CD4-positive, alpha-beta T cell (primary cell): ENCODE data around the gene NLRP8. TPM values are rescaled to one million over a fixed set of nuclear protein-coding genes. Genes with fewer than 3 reads are reported as not detected.
"Not testable (repeated sequence)": the region's sequence is repeated elsewhere in the genome, so short reads cannot be mapped to it uniquely, and the experiment has no call there.

Experiments used
- ATAC-seq: fragments of 200-7000 bp; cut with Tn5 transposase; one replicate; pipeline ENCODE4 v1.10.0; 2022; ENCODE audit warnings: mild to moderate bottlenecking; ENCODE audit not compliant: poor library complexity
- CTCF ChIA-PET: fragments of 350-600 bp; sonication (Branson Sonifier 250); formaldehyde crosslinking; loops from one replicate; lab custom pipeline; 2021; ENCODE audit warnings: antibody characterized with exemption, inconsistent platforms; lab: Charles Lee
- POLR2A ChIA-PET: fragments of 350-600 bp; sonication (Branson Sonifier 250); formaldehyde crosslinking; loops from one replicate; lab custom pipeline; 2021; ENCODE audit warnings: antibody characterized with exemption, inconsistent platforms; lab: Charles Lee
- DNase-seq, 14 experiments: peaks; one replicate each; pipeline ENCODE4 v3.0.0-alpha.2; 2013 to 2020; ENCODE audit warnings: mixed read lengths in 2 of 14
- H3K27ac ChIP-seq, 2 donors: one replicate each; pipeline versions ENCODE4 v1.5.1 to v1.7.0; 2013; ENCODE audit warnings: low read length in 2 of 2, low read depth in 1 of 2, mild to moderate bottlenecking in 1 of 2
- H3K27me3 ChIP-seq, 2 experiments: 1 replicate in 1 of 2; 2 replicates in 1 of 2; pipeline versions ENCODE4 v1.6.1 to v1.7.0; 2013; ENCODE audit warnings: low read length in 2 of 2, control low read depth in 1 of 2, mild to moderate bottlenecking in 1 of 2, moderate library complexity in 1 of 2; ENCODE audit not compliant: insufficient read depth in 2 of 2, control insufficient read depth in 1 of 2
- H3K36me3 ChIP-seq: one replicate; pipeline ENCODE4 v1.6.1; 2013; ENCODE audit warnings: low read length, control low read depth; ENCODE audit not compliant: insufficient read depth
- H3K4me1 ChIP-seq: one replicate; pipeline ENCODE4 v1.6.1; 2013; ENCODE audit warnings: low read length, control low read depth; ENCODE audit not compliant: insufficient read depth
- H3K4me3 ChIP-seq: one replicate; pipeline ENCODE4 v1.5.1; 2013; ENCODE audit warnings: mild to moderate bottlenecking, low read length, moderate library complexity
- H3K9me3 ChIP-seq, 2 experiments: 1 replicate in 1 of 2; 2 replicates in 1 of 2; pipeline versions ENCODE4 v1.6.1 to v1.7.0; 2013; ENCODE audit warnings: low read length in 2 of 2, mild to moderate bottlenecking in 2 of 2, control low read depth in 1 of 2, moderate library complexity in 1 of 2; ENCODE audit not compliant: control insufficient read depth in 1 of 2, insufficient read depth in 1 of 2
- H3K27ac Mint-ChIP-seq: one replicate; pipeline ENCODE4 v1.8.0; 2020; ENCODE audit warnings: mixed read lengths
- H3K27me3 Mint-ChIP-seq: one replicate; pipeline ENCODE4 v1.8.0; 2021; ENCODE audit warnings: mixed read lengths
- H3K36me3 Mint-ChIP-seq: one replicate; pipeline ENCODE4 v1.8.0; 2021; ENCODE audit warnings: low read depth, mixed read lengths
- H3K4me1 Mint-ChIP-seq: one replicate; pipeline ENCODE4 v1.8.0; 2021; ENCODE audit warnings: low read depth, mixed read lengths
- H3K4me3 Mint-ChIP-seq: one replicate; pipeline ENCODE4 v1.8.0; 2020; ENCODE audit warnings: mild to moderate bottlenecking, mixed read lengths
- H3K9me3 Mint-ChIP-seq: one replicate; pipeline ENCODE4 v1.8.0; 2020; ENCODE audit warnings: mixed read lengths
- intact Hi-C, 2 experiments: fragments of 100-400 bp; cut with DNase I in 1 of 2; cut with micrococcal nuclease in 1 of 2; formaldehyde crosslinking; loops; one replicate each; pipeline versions ENCODE4 v1.15.1 to v1.9.0; 2023 to 2025; cut with DNase I, micrococcal nuclease
- total RNA-seq, 174 experiments: library from RNA in 2 of 174; stranded (reverse) in 2 of 174; gene quantifications; one replicate each; pipeline ENCODE4 v1.2.3 and lab custom pipeline; 2021 to 2026
- TF ChIP-seq, protein P1 (sequence below): fragments of 200-600 bp; IDR thresholded peaks from one replicate; pipeline ENCODE4 v1.8.0; 2022; ENCODE audit warnings: antibody characterized with exemption, mild to moderate bottlenecking

The NLRP8 gene
- total RNA-seq, 2 experiments from 2014 or later = not detected

DNA sequence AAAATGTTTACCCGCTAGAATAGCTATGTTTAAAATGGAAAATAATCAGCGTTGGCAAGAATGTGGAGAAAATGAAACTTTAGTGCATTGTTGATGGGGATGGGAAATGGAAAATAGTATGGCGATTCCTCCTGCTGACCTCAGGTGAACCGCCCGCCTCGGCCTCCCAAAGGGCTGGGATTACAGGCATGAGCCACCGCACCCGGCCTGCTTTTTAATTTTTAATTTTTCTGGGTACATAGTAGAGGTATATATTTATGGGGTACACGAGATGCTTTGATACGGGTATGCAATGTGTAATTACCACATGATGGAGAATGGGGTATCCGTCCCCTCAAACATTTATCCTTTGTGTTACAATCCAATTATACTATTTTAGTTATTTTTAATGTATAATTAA, 7.3 kb upstream of the NLRP8 start:
- H3K4me3 ChIP-seq = no peak overlapping the region
- intact Hi-C loops = no loop called here
- H3K36me3 ChIP-seq = no peaks in the 10 kb centered on the region
- H3K27me3 Mint-ChIP-seq = no peaks in the 10 kb centered on the region
- no peaks in the 10 kb centered on the region for H3K27me3 ChIP-seq
- DNase-seq = no peak
- TF ChIP-seq, protein P1, sequence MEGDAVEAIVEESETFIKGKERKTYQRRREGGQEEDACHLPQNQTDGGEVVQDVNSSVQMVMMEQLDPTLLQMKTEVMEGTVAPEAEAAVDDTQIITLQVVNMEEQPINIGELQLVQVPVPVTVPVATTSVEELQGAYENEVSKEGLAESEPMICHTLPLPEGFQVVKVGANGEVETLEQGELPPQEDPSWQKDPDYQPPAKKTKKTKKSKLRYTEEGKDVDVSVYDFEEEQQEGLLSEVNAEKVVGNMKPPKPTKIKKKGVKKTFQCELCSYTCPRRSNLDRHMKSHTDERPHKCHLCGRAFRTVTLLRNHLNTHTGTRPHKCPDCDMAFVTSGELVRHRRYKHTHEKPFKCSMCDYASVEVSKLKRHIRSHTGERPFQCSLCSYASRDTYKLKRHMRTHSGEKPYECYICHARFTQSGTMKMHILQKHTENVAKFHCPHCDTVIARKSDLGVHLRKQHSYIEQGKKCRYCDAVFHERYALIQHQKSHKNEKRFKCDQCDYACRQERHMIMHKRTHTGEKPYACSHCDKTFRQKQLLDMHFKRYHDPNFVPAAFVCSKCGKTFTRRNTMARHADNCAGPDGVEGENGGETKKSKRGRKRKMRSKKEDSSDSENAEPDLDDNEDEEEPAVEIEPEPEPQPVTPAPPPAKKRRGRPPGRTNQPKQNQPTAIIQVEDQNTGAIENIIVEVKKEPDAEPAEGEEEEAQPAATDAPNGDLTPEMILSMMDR = no peak
- CTCF ChIA-PET = no interaction called here
- H3K9me3 ChIP-seq = peaks cover 0 to 20% of the 10 kb centered on the region in 2 experiments
- H3K4me3 Mint-ChIP-seq = no peak overlapping the region
- no peak for ATAC-seq
- H3K36me3 Mint-ChIP-seq = no peaks in the 10 kb centered on the region
- H3K9me3 Mint-ChIP-seq = peaks cover 8% of the 10 kb centered on the region
- no peaks in the 10 kb centered on the region for H3K4me1 ChIP-seq
- H3K4me1 Mint-ChIP-seq = no peaks in the 10 kb centered on the region
- no peak overlapping the region for H3K27ac ChIP-seq
- H3K27ac Mint-ChIP-seq = no peak overlapping the region
- POLR2A ChIA-PET = no interaction called here

DNA sequence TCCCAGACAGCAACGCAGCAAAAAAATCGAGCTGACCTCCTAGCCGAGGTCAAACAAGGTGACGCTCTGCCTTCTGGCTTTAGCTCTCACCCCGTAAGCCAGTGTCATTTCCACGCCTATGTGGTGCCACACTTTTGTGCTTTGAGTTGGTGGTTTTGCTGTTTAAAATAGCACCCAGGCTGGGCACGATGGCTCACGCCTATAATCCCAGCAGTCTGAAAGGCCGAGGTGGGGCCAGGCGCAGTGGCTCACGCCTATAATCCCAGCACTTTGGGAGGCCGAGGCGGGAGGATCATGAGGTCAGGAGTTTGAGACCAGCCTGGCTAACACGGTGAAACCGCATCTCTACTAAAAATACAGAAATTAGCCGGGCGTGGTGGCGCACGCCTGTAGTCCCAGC, 2.9 kb downstream of the NLRP8 start:
- H3K4me1 ChIP-seq, DNase-seq, H3K4me3 Mint-ChIP-seq, CTCF ChIA-PET, H3K27me3 Mint-ChIP-seq, ATAC-seq, H3K36me3 Mint-ChIP-seq, H3K4me1 Mint-ChIP-seq, H3K27ac Mint-ChIP-seq, H3K4me3 ChIP-seq, H3K27ac ChIP-seq, H3K36me3 ChIP-seq, H3K27me3 ChIP-seq, intact Hi-C loops, POLR2A ChIA-PET, H3K9me3 Mint-ChIP-seq: not testable (repeated sequence)
- H3K9me3 ChIP-seq = peaks cover 0 to 44% of the 10 kb centered on the region in 2 experiments

DNA sequence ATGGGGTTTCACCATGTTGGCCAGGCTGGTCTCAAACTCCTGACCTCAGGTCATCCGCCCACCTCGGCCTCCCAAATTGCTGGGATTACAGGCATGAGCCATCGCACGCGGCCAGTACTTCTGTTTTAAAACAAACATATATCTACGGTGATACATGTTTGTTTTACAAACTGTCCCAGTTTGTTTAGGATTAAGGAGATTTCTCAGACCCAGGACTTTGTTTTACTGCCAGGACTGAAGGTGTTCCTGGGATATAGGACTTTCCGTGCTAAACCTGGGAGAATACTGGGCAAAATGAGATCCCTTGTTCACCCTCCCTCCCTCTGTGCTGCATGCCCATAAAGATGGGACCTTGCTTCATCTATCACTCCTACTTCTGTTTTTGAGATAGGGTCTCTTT, 8.8 kb downstream of the NLRP8 start:
- intact Hi-C loops = no loop called here
- ChIA-PET CTCF (no interaction called here), POLR2A (no interaction called here)
- Histone ChIP-seq H3K4me3 (no peak overlapping the region), H3K36me3 (no peaks in the 10 kb centered on the region), H3K27ac (no peak overlapping the region), H3K27me3 (no peaks in the 10 kb centered on the region), H3K9me3 (peaks cover 0 to 35% of the 10 kb centered on the region in 2 experiments), H3K4me1 (no peaks in the 10 kb centered on the region)
- H3K9me3 Mint-ChIP-seq = peaks cover 1% of the 10 kb centered on the region
- DNase-seq (no peak), ATAC-seq (no peak)
- no peak overlapping the region for H3K27ac Mint-ChIP-seq
- no peaks in the 10 kb centered on the region for H3K4me1 Mint-ChIP-seq
- H3K4me3 Mint-ChIP-seq = no peak overlapping the region
- TF ChIP-seq, protein P1 = no peak
- no peaks in the 10 kb centered on the region for H3K27me3 Mint-ChIP-seq
- H3K36me3 Mint-ChIP-seq = no peaks in the 10 kb centered on the region

DNA sequence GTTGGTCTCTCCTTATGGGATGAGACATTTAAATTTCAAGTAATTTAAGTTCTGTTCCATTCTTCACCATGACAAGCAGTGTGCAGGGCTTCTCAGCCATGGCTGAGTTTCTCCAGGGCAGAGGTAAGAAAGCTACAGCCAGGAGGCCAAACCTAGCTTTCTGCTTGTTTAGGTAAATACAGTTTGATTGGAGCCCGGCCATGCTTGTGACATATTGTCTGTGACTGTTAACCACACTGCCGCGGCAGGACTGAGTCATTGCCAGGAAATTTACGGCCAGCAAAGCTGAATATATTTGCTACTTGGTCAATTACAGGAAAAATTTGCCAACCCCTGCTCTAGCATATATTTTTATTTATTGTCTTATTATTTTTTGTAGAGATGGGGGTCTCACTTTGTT, 10.7 kb downstream of the NLRP8 start:
- DNase-seq (no peak), ATAC-seq (no peak)
- Mint-ChIP-seq H3K36me3 (no peaks in the 10 kb centered on the region), H3K27me3 (no peaks in the 10 kb centered on the region), H3K9me3 (no peaks in the 10 kb centered on the region), H3K27ac (no peak overlapping the region), H3K4me1 (no peaks in the 10 kb centered on the region), H3K4me3 (no peak overlapping the region)
- no peaks in the 10 kb centered on the region for H3K27me3 ChIP-seq
- peaks cover 0 to 32% of the 10 kb centered on the region in 2 experiments for H3K9me3 ChIP-seq
- H3K27ac ChIP-seq = no peak overlapping the region
- intact Hi-C loops = no loop called here
- ChIA-PET POLR2A (no interaction called here), CTCF (interaction anchor here (0.6 kb wide), 1 partner anchor 9 kb away, joined by 3 read pairs; no protein-coding TSS in a partner anchor)
- H3K4me1 ChIP-seq = no peaks in the 10 kb centered on the region
- H3K36me3 ChIP-seq = no peaks in the 10 kb centered on the region
- H3K4me3 ChIP-seq = no peak overlapping the region
- TF ChIP-seq, protein P1 = no peak
